NCI-H1048 (cell line): ENCODE data around the gene TOP3B.

Experiments
- DNase-seq: peaks from one replicate; lab custom pipeline; 2025; lab: John Stamatoyannopoulos, UW

TOP3B gene

DNA sequence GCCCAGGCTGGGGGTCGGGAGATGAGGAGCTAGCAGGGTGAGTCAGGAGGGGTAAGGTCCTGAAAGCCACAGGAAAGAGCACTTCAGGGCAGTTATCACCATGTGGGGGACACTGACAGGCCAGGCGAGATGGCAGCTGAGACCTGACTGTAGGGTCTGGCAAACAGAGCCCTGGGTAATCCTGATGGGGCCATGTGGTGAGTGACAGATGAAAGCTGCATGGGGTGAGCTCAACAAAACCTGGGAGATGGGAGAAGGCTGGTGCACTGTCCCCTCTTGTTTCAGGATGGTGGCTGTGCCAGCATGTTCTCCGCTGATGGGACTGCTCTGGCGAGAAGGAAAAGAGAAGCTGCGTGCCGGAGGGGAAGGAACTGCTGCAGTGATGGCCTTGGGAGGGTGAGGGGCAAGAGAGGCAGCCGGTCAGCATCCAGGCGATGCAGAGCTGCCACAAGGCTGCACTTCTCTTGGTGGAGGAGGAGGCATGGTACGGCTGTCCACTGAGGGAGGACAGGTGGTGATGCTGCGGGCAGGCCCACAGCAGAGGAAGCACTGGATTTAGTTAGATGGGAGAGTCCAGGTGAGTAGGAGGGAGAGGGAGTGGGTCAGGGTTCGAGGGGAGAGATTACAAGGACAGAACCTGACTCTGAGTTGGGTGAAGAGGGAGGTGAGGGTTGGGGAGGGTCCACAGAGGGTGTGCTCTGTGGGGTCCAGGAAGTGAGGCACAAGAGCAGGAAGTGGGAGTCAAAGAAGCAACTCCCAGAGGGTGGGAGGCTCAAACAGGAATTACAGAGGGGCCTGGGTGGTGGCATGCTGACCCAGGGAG, 3.8 kb downstream of the TOP3B start:
- DNase-seq: no peak

DNA sequence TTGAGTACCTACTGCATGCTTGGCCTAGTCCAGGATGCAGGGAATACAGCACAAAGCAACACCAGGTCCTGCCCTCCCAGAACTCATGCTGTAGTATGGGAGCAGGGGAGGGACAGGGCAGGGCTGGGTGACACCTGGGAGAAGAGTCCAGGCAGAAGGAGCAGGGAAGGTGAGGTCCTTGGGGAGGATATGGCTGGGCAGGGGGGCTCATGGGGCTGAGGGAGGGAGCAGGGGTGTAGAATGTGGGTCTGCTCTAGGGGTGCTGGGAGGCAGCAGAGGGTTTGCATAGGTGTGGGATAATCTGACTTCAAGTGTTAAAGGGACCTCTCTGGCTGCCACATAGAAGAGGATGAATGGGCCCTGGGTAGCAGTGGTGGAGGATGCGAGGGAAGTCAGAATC, 4.8 kb downstream of the TOP3B start:
- no peak for DNase-seq

GRCh38 chr22:21975854-21976345, 6.7 kb downstream of the TOP3B start:
- no peak for DNase-seq

GRCh38 chr22:21975273-21975672, 7.3 kb downstream of the TOP3B start:
- no peak for DNase-seq

- no peak for DNase-seq
Measured at GRCh38 chr22:21974058-21974649, 8.4 kb downstream of the TOP3B start.

GRCh38 chr22:21972806-21973205, 9.8 kb downstream of the TOP3B start:
- DNase-seq: no peak

GRCh38 chr22:21972293-21972779, 10.3 kb downstream of the TOP3B start:
- DNase-seq: no peak

- no peak for DNase-seq
Measured at GRCh38 chr22:21971858-21972275, 10.7 kb downstream of the TOP3B start.

- no peak for DNase-seq
Measured at GRCh38 chr22:21970800-21971617, 11.6 kb downstream of the TOP3B start.

GRCh38 chr22:21970037-21970799, 12.4 kb downstream of the TOP3B start:
- DNase-seq: no peak

GRCh38 chr22:21968452-21969129, 14.0 kb downstream of the TOP3B start:
- DNase-seq: no peak

DNA sequence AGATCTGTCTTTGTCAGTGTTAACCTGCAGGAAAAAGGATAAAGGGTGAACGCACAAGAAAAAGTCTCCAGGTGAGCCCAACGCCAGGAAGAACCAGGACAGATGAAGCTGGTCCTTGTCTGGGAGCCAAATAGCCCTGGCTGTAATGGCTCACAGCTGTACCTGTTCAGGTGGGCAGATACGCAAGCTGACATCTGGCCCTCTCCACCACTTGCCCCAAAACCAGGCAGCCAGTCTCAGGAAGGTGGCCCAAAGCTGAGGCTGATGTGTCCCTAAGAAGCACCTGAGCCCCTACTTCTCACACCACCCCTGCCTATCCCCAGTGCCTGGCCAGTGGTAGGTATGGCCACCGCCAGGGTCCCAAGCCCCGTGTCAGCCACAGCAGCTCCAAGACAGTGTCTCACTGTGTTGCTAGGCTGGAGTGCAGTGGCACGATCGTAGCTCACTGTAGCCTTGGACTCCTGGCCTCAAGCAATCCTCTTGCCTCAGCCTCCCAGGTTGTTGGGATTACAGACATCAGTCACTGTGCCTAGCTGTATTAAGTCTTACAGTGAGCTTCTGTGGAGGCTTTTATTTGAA, 14.8 kb downstream of the TOP3B start:
- DNase-seq: no peak

- no peak for DNase-seq
Measured at GRCh38 chr22:21966643-21967516, 15.7 kb downstream of the TOP3B start.

- DNase-seq: no peak
Measured at GRCh38 chr22:21965762-21966288, 16.8 kb downstream of the TOP3B start.

DNA sequence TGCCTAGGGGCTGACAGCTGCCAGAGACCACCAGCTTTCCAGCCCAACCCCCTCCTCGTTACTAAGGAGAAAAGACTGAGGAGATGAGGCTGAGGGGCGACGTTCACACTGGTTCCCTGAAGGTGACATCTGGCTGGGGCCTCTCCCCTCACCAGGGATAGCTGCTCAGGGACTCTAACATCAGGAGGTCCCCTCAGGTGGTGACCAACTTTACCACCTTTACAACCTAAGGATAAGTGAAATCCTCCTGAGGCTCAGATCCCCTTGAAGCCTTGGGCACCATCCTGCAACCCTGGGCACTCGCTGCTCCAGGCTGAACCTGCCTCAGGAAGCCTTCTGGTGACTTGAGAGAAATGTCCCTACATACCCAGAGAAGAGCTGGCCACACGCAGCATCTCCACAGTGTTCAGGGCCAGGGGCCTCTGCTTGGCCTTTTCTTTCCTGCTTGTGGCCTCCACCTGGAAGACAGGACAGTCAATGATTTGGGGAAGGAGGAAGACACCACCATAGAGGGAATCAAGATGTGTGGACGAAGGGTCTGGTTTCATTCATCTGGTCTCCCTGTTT, 17.6 kb downstream of the TOP3B start:
- DNase-seq: no peak

- no peak for DNase-seq
Measured at GRCh38 chr22:21964234-21964633, 18.4 kb downstream of the TOP3B start.

- no peak for DNase-seq
Measured at GRCh38 chr22:21963790-21964211, 18.8 kb downstream of the TOP3B start.

DNA sequence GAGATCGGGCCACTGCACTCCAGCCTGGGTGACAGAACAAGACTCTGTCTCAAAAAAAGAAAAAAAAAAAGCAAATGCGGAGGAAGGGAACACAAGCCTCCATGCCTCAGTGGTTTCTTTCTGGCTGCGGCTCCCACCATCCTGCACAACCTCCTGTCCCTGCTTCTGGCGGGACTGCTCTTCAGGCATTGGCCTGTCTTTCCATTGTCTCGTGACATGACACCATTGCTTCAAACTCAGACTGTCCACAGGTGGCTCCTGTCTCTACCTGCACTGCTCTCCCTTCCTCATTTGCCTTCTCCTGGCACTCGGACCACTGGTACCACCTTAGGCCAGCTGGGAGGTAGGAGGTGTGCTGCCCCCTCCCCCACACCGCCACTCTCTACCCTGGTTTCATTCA, 19.3 kb downstream of the TOP3B start:
- DNase-seq: no peak

DNA sequence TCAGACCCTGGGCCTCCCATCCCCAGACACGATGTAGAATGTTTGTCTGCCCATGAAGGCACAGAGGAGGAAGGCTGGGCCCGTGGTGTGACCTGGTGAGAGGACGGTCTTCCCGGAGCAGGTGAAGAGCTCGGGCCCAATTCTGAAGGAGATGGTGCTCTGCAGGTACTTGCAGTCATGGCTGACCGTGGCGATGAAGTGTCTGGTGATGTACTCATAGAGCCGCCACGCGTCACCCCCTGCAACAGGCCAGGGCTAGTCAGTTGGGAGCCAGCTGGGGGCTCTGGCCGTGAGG, 20.0 kb downstream of the TOP3B start:
- DNase-seq: no peak
